ENCODE measurements around the gene FAM236C. TPM values are rescaled to one million over a fixed set of nuclear protein-coding genes. Genes with fewer than 3 reads are reported as not detected.

The FAM236C gene
- total and polyA plus RNA-seq, 8 donors, result not detected

Other genes starting within 250 kb of the FAM236C start
- gene PHKA1, start 198.3 kb upstream of the FAM236C start, total RNA-seq, result 1 to 10 TPM; 4.5 to 7.4 (median 5.2) TPM
- 1 to 10 TPM; 3.5 to 4.3 TPM for gene PHKA1, start 198.3 kb upstream of the FAM236C start, polyA plus RNA-seq
- 1 to 10 TPM in 4 of 6 donors, under 1 TPM in 2; 0.82 to 2.6 (median 1.3) TPM for gene DMRTC1B, start 135.7 kb upstream of the FAM236C start, total RNA-seq
- gene DMRTC1B, start 135.7 kb upstream of the FAM236C start, polyA plus RNA-seq, result 1 to 10 TPM; 2.4 to 8.5 TPM
- not detected for gene FAM236B, start 130.0 kb upstream of the FAM236C start, total RNA-seq
- not detected for gene FAM236B, start 130.0 kb upstream of the FAM236C start, polyA plus RNA-seq
- gene FAM236D, start 104.4 kb upstream of the FAM236C start, total RNA-seq, result not detected
- gene FAM236D, start 104.4 kb upstream of the FAM236C start, polyA plus RNA-seq, result not detected
- not detected for gene FAM236A, start 25.6 kb downstream of the FAM236C start, total RNA-seq
- not detected for gene FAM236A, start 25.6 kb downstream of the FAM236C start, polyA plus RNA-seq
- gene DMRTC1, start 31.2 kb downstream of the FAM236C start, total RNA-seq, result 1 to 10 TPM in 1 of 6 donors, under 1 TPM in 4, not detected in 1; 0.31 to 1.7 (median 0.82) TPM
- under 1 TPM in 1 of 2 donors, not detected in 1; 0.66 TPM for gene DMRTC1, start 31.2 kb downstream of the FAM236C start, polyA plus RNA-seq
- not detected for gene PABPC1L2B, start 90.3 kb downstream of the FAM236C start, total RNA-seq
- not detected for gene PABPC1L2B, start 90.3 kb downstream of the FAM236C start, polyA plus RNA-seq
- not detected for gene PABPC1L2A, start 166.9 kb downstream of the FAM236C start, total RNA-seq
- not detected for gene PABPC1L2A, start 166.9 kb downstream of the FAM236C start, polyA plus RNA-seq

Measured in pancreas (tissue), 8 donors.